GDM1 (cell line): Measurements from ENCODE around the gene TTC34.
"Not testable (repeated sequence)": the region's sequence is repeated elsewhere in the genome, so short reads cannot be mapped to it uniquely, and the experiment has no call there.

Experiments used
- DNase-seq: peaks from one replicate; lab custom pipeline; 2025; lab: John Stamatoyannopoulos, UW

TTC34 gene

DNA sequence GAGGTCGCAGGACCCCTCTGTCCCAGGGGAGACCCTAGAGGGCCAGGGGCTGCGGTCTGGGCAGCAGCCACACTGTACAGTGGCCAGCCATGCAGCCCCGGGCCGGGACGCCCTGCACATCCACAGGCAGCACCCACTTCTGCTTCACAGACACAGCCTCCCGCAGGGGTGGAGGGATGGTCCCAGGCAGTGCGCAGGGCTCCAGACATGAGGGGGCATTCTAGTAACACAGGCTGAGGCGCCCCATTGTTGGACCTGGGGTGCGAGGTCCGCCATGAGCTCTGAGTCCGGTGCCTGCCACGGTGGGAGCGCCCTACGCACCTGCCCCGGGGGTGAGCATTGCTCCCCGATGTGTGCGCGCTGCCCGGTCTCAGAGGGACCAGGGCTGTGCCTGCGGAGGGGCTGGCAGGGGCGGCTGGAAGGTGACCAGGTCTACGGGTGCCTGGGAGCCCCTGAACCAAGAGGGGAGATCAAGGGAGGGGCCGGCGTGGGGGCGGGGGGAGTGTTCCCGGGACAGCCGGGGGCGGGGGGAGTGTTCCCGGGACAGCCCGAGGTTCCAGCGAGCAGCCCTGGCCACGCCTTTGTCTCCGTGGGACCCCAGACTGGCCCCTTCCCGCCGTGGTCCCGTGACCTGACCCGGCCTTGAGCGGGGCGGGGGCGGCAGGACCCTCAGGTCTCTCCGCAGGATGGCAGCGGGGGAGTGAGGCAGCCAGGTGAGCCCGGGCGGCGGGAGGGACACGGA is 173.1 kb downstream of the TTC34 start:
- DNase-seq, result no peak

DNA sequence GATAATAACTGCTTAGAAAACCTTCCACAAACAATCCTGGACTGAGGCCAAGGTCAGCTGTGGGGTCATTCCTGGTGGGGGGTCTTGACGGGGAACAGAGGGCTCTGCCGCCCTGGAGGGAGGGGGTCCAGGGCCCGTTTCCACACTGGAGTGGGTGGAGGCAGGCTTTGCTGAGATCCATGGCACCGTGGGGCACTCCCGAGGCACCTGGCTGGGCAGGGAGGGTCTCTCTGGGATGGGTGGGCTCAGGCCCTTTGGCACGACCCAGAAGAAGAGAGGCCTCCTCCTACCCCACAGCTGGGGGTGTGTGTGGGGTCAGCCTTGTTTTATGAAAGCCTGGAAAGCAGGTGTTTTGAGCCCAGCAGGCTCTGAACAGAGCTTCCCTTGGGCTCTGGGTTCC is 173.7 kb downstream of the TTC34 start:
- no peak for DNase-seq

DNA sequence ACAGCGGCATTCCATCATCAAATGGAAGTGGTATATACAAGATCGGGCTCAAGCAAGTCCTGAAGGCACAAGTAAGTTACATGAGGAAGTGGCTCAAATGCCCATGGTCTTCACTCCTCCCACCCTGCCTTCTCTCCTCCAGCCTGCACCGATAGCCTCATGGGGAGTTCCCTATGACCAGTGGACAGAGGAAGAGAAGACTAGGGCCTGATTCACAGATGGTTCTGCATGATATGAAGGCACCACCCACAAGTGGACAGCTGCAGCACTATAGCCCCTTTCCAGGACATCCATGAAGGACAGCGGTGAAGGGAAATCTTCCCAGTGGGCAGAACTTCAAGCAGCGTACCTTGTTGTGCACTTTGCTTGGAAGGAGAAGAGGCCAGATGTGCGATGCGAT is 175.7 kb downstream of the TTC34 start:
- DNase-seq, result not testable (repeated sequence)

DNA sequence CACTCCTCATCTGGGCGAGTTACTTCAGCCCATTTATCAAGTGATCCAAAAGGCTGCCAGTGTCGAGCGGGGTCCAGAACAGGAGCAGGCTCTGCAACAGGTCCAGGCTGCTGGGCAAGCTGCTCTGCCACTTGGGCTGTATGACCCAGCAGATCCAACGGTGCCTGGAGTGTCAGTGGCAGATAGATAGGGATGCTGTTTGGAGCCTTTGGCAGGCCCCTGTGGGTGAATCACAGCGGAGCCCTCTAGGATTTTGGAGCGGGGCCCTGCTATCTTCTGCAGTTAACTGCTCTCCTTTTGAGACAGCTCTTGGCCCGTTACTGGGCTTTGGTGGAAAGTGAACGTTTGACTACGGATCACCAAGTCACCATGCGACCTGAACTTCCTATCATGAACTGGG is 176.2 kb downstream of the TTC34 start:
- no peak for DNase-seq

DNA sequence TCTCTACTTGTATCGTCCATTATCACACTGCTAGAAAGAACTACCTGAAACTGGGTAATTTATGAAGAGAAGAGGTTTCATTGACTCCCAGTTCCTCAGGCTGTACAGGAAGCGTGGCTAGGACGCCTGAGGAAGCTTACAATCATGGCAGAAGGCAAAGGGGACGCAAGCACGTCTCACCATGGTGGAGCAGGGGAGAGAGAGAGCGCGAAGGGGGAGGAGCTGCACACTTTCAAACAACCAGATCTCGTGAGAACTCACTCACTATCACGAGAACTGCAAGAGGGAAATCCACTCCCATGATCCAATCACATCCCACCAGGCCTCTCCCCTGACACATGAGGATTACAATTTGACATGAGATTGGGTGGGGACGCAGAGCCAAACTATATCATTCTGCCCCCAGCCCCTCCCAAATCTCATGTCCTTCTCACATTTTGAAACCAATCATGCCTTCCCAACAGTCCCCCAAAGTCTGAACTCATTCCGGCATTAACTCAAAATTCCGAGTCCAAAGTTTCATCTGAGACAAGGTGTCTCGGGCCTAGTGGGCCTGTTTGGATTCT is 176.7 kb downstream of the TTC34 start:
- DNase-seq, result no peak

DNA sequence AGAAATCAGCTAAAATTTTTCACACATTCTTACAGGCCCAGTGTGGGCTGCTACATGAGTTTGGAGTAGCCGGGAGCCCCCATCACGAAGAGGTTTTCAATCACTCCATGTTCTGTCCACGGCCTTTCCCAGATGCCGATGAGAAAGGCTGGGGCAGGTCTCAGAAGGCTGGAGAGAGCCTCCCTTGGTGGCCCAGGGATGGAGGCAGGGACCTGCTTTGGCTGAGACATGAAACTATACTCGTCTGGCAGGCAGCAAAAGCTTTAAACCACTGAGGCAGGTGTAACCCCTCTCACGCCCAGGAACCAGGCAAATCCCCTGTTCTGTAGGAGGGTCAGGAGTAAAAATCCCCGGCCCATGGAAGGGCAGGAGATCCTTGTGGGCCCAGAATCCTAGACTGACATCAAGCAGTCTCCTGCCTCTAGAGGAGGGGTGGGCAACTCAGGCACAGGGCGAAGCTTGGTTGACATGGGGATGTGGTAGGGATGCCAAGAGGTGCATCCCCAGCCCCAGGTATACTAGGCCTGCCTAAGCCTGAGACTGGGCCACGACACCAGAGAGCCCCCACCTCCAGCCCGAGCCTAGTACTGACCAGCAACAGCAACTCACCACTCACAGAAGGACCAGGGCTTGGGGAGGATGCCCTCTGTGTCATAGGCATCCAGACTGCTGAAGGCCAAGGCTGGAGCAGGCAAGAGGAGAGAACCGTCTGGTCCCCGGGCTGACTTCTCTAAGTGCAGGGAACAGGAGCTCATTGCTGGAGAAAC is 177.7 kb downstream of the TTC34 start:
- DNase-seq, result no peak

DNA sequence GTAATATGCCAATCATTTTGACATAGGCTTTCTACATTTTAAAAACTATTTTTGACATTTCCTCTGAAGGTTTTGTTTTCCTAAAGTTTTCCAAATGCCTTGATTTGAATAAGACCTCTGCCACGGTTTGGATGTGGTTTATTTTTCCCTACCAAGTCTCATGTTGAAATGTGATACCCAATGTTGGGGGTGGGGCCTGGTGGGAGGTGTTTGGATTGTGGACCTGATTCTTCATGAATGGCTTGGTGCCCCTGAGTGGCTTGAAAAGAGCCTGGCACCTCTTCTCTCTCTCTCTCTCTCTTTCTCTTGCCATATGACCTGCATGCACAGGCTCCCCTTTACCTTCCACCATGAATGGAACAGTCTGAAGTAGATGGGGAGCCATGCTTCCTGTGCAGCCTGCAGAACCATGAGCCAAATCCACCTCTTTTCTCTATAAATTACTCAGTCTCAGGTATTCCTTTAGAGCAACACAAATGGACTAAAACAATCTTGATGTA is 183.5 kb downstream of the TTC34 start:
- DNase-seq, result no peak

DNA sequence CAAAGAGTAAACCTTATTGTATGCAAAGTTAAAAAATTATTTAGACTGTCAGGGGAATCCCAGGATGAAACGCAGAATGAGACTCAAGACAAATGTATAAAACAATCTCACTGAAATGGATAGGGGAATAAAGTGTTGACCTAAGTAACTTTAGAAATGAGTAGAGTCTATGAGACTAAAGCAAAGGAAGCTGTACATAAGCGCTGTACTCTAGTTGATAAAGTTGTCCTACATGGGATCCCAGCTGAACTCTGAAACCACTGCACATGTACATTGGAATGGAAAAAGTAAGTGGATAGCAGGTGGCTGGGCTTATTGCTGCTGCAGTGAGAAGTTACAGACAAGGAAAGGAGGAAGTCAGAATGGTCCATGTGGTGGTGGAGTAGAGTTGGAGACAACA is 187.3 kb downstream of the TTC34 start:
- no peak for DNase-seq

DNA sequence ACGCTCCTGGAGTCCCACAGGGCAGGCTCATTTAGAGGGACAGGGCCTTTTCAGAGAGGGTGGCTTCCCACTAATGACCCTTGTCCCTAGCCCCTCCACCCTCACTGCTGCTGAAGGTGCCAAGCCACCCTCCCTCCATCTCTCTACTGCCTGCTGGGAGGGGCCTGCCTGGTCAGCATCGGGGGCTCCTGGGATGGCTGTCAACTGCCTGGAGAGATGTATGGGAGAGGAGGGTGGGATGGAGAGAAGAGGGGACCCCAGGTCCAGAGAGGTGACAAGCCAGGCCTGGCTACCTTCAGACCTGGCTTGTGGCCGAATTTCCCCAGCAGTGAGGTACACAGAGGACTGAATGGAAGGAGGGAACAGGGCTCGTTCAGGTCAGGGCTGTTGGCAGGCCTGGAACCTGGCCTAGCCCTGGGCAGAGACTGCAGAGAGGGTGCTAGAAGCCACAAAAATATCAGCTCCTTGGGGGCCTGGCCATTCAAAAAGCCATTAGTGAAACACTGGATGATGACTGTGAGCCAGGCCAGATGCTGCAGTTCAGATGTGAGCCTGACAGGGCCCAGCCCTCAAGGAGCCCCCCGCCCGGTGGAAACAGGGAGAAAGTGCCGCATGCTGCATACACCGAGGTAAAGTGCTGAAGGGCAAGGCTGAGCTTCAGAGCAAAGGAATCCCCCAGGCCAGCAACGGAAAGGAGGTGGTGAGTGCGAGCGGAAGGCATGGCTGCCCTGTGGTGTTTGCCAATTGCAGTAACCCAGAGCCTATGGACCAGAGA is 188.7 kb downstream of the TTC34 start:
- no peak for DNase-seq

DNA sequence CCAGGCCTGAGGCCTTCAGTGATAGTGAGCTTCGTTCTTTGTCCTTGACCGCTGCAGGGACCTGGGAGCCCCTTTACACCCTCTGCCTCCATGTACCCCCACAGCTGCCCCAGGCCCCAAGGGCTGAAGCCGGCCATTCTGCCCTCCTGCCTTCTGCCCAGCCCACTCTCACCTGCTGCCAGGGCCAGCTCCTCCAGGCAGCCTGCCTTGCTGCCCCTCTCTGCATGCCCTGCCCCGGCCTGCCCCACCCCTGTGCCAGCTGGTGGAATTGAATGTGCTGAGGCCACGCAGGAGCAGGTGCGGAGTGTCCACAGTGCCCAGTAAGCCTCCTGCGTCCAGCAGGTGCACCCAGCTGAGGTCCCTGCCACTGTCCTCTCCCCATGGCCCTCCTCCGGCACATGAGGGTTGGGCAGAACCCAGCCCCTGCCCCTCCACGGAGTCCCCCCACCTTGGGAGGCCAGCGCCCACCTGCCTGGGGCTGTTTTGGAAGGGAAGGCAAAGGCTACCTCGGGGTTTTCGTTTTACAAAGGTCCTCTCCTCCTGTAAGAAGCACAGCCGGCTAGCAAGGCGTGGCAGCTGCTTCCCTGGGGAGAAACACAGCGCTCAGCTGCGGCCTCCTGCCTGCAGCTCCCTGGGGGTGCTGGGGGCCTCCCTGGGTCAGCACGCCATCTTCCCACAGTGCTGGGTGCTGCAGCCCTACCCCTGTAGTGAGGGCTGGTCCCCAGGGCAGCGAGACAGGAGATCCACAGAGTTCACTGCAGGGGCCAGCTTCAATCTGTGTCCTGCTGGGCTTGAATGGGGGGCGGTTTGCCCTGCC is 189.7 kb downstream of the TTC34 start:
- no peak for DNase-seq

DNA sequence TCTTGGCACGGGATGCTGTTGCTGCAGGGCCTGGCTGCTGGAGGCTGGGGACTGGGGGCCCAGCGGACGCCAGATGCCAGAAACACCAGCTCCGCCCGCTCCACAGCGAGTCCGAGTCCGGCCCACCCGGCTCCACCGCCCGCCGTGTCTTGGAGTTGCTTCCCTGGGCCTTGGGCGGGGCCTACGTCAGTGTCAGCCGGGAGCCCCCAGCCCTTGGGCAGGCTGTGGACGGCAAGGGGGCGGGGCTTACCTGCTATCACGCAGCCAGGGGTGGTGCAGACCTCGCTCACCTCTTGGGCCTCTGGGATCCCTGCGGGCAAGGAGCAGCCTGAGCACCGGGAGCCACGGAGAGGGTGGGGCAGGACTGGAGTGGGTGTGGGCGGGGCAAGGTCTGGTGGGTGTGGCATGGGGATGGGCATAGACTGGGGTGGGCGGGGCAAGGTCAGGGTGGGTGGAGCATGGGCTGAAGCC is 190.4 kb downstream of the TTC34 start:
- no peak for DNase-seq

DNA sequence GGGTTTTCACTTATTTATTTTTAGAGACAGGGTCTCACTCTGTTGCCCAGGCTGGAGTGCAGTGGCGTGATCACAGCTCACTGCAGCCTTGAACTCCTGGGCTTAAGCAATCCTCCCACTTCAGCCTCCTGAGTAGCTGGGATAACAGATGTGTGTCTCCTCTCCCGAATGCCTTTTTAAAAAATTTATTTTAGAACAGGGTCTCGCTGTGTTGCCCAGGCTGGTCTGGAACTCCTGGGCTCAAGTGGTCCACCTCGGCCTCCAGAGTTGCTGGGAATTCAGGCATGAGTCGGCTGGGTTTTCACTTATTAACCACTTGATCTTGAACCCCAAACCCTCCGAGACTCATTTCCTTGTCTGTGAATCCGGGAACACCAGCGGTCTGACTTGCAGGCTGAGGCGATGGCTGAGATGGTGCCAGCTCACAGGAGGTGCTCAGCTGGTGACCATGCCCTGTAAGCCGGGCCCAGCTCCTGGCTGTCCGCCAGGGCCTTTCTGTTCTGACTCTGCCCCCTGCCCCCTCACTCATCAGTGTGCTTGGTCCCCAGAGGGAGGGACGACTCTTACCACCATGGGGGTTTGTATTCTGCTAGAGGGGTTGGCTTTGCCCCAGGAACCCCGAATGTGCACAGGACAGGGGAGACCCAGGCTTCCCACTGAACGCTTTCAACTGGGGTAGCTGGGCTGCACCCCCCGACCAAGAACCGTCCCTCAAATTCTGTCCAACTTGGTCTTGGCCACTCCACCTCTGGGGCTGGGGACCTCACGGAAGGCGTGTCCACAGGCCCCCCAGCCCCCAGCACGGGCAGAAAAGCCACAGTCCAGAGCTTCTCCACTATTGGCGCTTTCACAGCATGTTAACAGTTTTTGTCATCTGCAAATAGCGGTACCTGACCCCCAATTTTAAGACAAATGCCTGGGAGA is 191.2 kb downstream of the TTC34 start:
- DNase-seq, result no peak

DNA sequence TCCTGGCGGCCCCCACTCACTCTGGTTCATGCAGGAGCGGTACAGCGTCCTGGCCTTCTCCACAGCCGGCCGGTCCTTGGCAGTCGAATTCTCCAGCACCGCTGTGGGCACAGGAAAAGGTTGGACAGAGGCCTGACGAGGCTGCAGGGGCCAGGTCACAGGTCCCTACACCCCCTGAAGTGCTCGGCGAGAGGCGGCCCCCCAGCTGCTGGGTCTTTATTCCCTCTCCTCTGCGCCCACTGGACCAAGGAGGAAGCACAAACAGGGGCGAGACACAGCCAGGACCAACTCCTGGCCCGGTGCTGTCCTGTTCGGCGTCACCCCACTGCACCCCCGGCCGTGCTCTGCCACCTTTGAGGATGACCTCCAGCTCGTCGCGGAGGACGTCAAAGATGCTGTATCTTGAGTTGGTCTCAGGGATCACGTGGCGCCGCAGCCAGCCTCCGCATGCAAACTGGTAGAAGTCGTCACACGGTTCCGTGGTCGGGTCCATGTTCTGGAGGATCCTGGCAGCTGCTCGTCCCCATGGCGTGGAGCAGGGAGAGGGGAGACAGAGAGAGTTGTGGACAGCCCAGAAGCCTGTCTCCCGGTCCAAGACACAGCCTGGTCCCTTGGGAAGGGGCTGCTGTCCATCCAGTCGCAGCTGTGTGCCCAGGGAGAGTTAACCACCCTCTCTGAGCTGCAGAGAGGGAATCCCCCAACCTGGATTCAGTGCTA is 192.0 kb downstream of the TTC34 start:
- no peak for DNase-seq

DNA sequence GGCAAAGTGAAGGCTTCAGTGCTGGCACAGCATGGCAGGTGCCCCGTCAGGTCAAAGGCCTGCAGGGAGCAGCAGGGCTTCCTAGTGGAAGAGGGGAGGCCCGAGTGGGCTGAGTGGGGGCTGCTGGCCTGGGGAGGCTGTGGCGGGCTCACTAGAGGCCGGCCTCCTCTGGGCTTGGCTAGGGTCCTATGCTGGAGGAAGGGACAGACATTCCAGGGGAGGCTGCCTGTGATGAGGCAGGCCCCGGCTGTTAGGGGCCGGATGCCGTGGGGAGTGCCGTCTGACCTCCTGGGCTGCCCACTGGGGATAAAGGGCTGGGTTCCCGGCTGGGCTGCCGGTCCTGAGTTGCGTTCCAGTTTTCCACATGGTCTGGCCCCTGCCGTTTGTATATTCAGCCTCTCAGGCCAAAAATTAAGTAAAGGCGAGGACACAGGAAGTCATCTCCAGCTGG is 193.8 kb downstream of the TTC34 start:
- no peak for DNase-seq

DNA sequence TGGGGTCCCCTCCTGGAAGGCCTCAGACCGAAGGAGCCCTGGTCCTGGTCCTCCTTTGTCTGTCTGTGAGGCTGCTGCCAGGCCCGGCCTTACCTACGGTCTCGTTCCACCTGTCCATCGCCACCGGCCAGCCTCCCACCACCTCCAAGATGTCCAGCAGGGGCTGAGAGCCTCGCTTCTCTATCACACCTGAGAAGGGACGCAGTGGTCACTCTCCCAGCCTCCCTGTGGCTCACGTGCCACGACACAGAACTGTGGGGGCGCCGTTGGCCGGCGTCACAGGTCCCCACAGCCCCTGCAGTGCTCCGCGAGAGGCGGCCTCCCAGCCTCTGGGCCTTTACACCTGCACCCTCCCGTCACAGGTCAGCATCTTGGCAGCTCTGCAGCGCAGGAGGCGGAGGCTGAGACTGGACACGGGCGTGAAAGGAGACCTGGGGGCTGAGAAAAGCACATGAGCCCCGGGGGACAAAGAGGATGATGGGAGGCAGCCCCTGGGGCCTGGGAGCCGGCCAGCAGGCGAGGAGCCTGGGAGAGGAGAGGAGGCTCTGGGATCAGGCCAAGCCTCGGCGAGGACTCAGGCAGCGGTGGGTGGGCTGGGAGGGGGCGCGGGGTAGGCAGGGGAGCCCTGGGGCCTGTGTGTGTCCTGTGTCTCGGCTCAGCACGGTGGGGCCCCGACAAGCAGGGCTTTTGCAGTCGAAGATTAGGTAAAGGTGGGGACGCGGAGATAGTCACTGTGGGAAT is 194.4 kb downstream of the TTC34 start:
- DNase-seq, result no peak

DNA sequence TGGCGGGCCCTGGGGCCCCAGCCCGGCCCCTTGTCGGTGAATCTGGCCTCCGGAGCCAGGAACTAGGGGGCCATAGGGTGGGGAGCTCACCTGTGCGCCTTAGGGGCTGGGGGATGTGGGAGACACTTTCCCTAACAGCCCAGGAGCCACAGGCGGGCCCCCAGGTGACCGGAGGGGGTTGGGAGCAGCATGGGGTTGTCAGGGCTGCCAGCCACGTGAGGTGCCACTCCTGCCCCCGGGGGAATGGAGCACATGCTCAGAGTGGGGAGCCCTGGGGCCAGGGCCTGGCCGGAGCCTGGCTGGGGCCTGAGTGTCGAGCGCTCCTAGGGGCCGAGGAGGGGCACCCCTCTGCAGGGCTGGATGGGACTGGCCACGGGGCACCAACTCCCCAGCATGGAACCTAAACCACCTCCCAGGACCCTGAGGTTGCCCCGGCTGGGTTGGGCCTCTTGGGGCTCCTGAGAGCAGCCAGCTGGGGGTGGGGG is 195.1 kb downstream of the TTC34 start:
- no peak for DNase-seq

DNA sequence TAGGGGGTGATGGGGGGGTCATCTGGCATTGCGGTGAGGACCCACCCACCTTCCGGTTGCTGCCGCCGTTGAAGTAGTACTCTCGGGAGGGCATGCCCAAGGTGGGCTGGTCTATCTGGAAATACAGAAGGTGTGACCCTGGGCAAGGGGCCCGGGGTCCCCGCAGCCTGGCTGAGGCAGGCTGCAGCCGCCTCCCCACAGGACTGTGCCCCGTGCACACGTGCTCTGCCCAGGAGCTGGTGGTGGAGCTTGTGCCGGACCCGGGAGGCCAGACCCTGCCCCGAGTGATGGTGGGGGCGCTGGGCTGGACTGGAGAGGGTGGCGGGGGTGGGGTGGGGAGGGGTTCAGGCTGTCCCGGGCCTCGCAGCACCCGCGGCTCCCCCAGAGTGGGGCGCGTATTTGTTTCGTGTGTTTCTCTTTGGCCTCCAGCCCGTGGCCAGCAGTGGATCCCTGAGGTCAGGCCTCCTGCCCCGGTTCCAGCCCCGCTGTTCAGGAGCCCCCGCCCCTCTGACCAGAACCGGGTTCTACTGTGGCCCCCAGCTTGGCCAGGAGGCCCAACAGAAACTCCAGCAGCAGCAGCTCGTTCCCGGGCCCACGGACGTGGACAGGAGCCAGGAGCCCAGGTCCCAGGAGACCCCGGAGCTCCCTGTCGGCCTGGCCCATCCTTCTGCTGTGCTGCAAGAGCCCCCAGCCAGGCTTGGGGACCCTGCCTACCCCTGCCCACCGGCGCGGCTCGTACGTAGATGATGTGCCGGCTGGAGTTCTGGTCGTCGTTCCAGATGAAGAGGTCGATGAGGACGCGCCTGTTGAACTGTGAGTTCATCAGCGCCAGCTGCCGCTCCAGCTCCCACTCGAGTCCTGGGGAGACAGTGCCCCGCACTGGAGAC is 195.7 kb downstream of the TTC34 start:
- DNase-seq, result no peak
